ENCODE measurements around the gene MYO16.

- TF ChIP-seq CTCF (IDR thresholded peaks at IDR 0.05) = no peak
- no peak for TF ChIP-seq POLR2A (IDR thresholded peaks at IDR 0.05)
Observed at GRCh38 chr13:109087916-109088623, 458.7 kb downstream of the MYO16 start.
